HG02973 (cell line): Measurements from ENCODE around the gene MRPS25.
A peak's percentile ranks its signal among the peaks of the same experiment; 100 is the strongest.

ENCODE experiments used
- ATAC-seq: cut with Tn5 transposase; IDR thresholded peaks from one replicate; pipeline ENCODE4 v1.9.1; 2021; ENCODE audit warnings: moderate library complexity; ENCODE audit not compliant: unreplicated experiment

Gene MRPS25

DNA sequence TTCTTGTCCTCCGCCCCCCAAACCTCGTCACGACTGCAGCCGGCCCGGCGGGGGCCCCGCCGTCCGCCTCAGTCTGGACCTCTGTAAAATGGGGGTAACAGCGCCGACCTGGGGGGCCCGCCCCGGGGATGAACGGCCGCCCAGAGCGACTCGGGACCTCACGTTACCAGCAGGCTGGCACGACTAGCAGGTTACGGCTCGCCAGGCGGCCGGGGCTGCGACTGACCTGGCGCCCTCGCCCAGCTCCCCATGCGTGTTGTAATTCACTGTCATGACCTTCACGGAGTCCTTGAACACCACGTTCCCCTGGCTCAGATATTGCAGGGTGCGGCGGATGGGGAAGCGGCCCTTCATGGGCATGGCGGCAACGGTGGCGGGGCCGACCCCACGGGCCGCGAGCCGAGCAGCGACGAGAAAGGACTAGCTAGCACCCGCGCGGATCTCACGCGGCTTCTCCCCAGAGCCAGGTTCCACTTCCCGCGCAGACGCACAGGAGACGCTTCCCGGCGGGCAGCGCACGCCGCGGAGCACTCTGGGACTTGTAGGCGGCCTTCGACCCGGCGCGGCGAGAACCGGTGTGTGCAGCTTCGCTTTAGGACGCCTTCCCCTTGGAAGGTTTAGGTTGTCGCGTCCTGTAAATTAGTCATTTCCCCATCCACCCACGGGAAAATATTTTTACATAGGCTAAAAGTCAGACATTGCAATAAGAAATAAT lies at the start of gene MRPS25:
Gene MRPS25, minus strand, starts transcription at position 481 of the 715 bp plus-strand sequence. Its CDS starts 121 bp downstream, at position 360.
- ATAC-seq = peak; percentile 95

- no peak for ATAC-seq
Observed at GRCh38 chr3:15113884-15114283, 48.8 kb upstream of the MRPS25 start.

DNA sequence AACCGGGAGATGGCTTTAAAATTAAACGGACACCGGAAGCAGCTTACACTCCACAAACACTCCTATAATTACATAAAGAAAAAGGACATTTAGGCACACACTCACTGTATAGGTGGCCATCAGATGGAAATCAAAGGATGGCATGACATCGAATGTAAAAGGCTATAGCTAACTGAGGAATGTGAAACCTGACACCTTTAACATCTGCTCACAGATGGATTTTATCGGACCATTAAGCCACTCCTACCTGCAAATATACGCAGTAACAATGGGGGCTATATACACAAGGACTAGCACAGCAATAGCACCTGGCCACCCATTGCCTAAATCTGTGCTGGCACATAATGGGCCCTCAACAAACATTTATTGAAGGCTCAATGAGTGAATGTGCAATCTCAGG lies 48.4 kb upstream of the MRPS25 start:
- ATAC-seq = no peak

DNA sequence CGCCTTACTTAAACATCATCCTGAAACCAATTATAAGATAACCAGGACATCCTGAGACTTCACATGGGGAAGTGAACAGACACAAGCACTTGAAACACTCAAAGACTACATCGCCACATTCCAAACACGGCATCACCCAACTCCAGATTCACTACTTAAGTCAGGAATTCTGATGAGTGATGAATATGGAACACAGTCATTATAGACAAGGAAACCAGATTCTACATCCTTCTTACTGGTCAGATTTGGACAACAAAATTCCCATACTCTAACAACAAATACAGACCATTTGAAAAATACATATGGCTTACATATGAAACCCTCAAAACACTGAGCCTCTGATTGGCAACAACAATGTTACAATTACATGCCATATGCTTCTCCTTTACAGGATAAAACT lies 46.9 kb upstream of the MRPS25 start:
- no peak for ATAC-seq

DNA sequence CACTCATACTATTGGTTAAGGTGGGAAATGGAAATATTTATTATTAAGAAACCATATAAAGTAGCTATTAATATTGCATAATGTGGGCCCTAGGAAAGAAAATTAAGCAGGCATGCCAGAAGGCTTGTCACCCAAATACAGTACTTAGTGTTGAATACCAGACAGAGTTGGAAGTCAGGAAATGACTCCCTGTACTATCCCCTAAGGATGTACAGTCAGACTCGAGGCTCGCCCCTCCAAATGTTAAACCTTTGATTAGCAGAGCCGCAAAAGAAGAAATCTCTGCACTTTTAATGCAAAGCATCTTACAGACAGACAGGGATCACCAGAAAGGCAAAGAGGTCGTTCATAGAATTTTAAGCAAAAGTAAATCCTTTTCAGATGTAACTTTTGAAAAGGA lies 45.1 kb upstream of the MRPS25 start:
- ATAC-seq = no peak

GRCh38 chr3:15108869-15109268 lies 43.8 kb upstream of the MRPS25 start:
- no peak for ATAC-seq

- ATAC-seq = peak; percentile 73
Observed at GRCh38 chr3:15108082-15108545, 43.0 kb upstream of the MRPS25 start.

- ATAC-seq = no peak
Observed at GRCh38 chr3:15107075-15107947, 42.2 kb upstream of the MRPS25 start.

- no peak for ATAC-seq
Observed at GRCh38 chr3:15102836-15103235, 37.7 kb upstream of the MRPS25 start.

GRCh38 chr3:15102256-15102655 lies 37.1 kb upstream of the MRPS25 start:
- no peak for ATAC-seq

- ATAC-seq = peak; percentile 5
Observed at GRCh38 chr3:15099364-15100098, 34.4 kb upstream of the MRPS25 start.

- peak; percentile 82 for ATAC-seq
Observed at GRCh38 chr3:15098503-15099363, 33.6 kb upstream of the MRPS25 start, which contains the start of gene RBSN. TSS of gene RBSN (minus strand) at chr3:15099148. CDS start at chr3:15096120, 3,028 bp downstream.

GRCh38 chr3:15097891-15098290 lies 32.8 kb upstream of the MRPS25 start:
- ATAC-seq = no peak

DNA sequence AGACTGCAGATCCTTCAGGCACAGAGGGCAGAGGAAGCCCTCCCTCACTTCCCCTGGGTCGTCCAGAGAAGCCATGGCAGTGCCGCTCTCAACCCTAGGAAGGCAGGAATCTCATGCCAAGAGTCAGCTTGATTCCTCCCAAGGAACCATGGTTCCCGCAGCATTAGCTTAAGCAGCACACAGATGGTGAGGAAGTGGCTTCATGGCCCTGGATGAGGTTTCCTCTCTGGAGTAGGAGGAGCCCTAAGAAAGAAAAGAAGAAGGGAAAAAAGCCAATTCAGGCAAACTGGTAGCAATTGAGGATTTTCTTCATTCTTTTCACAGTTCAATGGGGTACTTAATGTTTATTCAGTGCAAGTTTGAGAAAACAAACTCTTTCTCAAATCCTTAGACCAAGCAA lies 30.9 kb upstream of the MRPS25 start:
- no peak for ATAC-seq

DNA sequence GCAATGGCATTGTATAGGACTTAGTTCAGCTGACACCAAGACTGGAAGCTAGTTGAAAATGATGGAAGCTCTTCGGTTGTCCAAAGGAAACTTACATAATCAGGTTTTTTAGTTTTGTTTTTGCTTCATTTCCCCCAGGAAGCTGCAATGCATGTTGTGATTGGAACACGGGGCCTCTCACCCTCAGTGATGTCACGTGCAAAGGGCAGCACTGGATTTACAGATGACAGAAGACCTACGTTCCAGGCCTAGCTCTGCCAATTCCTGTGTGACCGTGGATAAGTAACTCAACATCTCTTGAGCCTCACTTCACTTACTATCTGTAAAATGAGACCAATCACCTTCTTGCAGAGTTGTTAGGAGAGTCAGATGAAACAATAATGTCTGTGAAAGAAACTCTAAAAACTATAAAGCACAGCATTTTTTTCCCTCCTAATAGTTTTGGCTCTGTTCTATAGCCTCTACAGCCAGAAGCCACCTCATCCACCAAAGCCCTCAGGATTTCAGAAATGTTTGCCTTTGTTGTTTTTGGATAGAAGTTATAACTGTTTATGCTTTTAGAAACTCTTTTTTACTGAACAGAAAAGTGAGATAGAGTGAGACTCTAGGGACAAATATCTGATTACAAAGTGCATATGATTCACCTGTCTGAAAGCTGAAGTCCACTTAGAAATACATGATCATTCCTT lies 29.2 kb upstream of the MRPS25 start:
- no peak for ATAC-seq

- ATAC-seq = no peak
Observed at GRCh38 chr3:15092686-15093085, 27.6 kb upstream of the MRPS25 start.

- ATAC-seq = no peak
Observed at GRCh38 chr3:15091575-15091974, 26.5 kb upstream of the MRPS25 start.

DNA sequence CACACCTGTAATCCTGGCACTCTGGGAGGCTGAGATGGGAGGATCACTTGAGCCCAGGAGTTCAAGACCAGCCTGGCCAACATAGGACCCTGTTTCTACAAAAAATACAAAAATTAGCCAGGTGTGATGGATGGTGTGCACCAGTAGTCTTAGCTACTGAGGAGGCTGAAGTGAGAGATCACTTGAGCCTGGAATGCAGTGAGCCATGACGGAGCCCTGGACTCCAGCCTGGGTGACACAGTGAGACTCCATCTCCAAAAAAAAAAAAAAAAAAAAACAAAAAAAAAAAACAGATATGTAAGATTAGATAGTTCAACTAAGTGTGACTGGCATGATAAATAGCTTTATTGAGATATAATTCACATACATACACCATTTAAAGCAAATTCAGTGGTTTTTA lies 24.1 kb upstream of the MRPS25 start:
- no peak for ATAC-seq

GRCh38 chr3:15086699-15087098 lies 21.6 kb upstream of the MRPS25 start:
- ATAC-seq = no peak

DNA sequence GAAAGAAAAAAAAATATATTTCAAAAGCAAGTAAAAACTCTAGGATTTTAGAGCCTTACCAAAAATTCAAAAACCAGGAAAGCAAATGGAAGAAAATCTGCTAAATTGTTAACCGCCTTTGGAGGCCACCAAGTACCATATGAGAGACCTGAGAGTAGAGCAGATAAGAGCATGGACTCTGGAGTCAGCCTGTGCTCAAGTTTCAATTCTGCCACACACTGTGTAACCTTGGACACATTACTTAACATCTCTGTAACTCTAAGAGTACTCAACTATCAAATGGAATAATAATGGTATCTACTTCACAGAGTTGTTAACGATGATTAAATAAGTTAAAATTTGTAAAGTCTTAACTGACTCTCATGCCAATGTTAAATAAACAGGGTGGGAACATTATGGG lies 21.1 kb upstream of the MRPS25 start:
- no peak for ATAC-seq
